HL-60 (cell line): Measurements from ENCODE around the gene ACOD1.

Source experiments
- TF ChIP-seq, protein P1 (sequence below): IDR thresholded peaks from one replicate; pipeline ENCODE4 v1.5.1; 2011; ENCODE audit warnings: low read length, control low read depth, inconsistent platforms; ENCODE audit not compliant: insufficient read depth
- TF ChIP-seq, protein P2 (sequence below): IDR thresholded peaks from 2 replicates; pipeline ENCODE4 v1.6.1; 2012; ENCODE audit warnings: low read depth; ENCODE audit not compliant: insufficient replicate concordance

DNA sequence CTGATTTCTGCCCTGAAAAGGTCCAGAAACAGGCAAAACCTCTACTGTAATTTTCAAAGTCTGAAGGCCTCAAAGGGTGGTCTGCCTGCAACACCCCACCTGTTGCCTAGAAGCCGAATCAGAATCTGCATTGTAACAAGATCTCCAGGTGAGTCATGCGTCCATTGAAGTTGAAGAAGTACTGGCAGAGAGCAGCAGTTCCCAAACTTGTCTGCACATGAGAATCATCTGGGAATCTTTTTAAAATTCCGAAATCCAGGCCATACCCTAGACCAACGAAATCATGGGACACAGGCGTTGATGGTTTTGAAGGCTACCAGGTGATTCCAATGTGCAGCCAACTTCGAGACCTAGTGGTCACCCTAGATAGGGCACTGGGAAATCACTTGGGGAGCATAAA, 27.6 kb downstream of the ACOD1 start:
- TF ChIP-seq, protein P1, sequence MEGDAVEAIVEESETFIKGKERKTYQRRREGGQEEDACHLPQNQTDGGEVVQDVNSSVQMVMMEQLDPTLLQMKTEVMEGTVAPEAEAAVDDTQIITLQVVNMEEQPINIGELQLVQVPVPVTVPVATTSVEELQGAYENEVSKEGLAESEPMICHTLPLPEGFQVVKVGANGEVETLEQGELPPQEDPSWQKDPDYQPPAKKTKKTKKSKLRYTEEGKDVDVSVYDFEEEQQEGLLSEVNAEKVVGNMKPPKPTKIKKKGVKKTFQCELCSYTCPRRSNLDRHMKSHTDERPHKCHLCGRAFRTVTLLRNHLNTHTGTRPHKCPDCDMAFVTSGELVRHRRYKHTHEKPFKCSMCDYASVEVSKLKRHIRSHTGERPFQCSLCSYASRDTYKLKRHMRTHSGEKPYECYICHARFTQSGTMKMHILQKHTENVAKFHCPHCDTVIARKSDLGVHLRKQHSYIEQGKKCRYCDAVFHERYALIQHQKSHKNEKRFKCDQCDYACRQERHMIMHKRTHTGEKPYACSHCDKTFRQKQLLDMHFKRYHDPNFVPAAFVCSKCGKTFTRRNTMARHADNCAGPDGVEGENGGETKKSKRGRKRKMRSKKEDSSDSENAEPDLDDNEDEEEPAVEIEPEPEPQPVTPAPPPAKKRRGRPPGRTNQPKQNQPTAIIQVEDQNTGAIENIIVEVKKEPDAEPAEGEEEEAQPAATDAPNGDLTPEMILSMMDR = no peak
- TF ChIP-seq, protein P2, sequence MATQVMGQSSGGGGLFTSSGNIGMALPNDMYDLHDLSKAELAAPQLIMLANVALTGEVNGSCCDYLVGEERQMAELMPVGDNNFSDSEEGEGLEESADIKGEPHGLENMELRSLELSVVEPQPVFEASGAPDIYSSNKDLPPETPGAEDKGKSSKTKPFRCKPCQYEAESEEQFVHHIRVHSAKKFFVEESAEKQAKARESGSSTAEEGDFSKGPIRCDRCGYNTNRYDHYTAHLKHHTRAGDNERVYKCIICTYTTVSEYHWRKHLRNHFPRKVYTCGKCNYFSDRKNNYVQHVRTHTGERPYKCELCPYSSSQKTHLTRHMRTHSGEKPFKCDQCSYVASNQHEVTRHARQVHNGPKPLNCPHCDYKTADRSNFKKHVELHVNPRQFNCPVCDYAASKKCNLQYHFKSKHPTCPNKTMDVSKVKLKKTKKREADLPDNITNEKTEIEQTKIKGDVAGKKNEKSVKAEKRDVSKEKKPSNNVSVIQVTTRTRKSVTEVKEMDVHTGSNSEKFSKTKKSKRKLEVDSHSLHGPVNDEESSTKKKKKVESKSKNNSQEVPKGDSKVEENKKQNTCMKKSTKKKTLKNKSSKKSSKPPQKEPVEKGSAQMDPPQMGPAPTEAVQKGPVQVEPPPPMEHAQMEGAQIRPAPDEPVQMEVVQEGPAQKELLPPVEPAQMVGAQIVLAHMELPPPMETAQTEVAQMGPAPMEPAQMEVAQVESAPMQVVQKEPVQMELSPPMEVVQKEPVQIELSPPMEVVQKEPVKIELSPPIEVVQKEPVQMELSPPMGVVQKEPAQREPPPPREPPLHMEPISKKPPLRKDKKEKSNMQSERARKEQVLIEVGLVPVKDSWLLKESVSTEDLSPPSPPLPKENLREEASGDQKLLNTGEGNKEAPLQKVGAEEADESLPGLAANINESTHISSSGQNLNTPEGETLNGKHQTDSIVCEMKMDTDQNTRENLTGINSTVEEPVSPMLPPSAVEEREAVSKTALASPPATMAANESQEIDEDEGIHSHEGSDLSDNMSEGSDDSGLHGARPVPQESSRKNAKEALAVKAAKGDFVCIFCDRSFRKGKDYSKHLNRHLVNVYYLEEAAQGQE = no peak
